Brain microvascular endothelial cell (primary cell): Measurements from ENCODE around the gene PANK1.

Experiments
- DNase-seq: peaks from one replicate; pipeline ENCODE4 v3.0.0-alpha.2; 2020
- H3K27ac ChIP-seq: fragments of 250-450 bp; sonication (Bioruptor Pico); 2 replicates; pipeline ENCODE4 v1.5.1; 2020; ENCODE audit warnings: mild to moderate bottlenecking, moderate library complexity
- H3K27me3 ChIP-seq: fragments of 250-450 bp; sonication (Bioruptor Pico); replicated peaks from 2 replicates; pipeline ENCODE4 v1.5.1; 2020; ENCODE audit warnings: mild to moderate bottlenecking
- H3K36me3 ChIP-seq: fragments of 250-450 bp; sonication (Bioruptor Pico); replicated peaks from 2 replicates; pipeline ENCODE4 v1.5.1; 2020; ENCODE audit warnings: mild to moderate bottlenecking
- H3K4me3 ChIP-seq: 2 replicates; pipeline ENCODE4 v1.5.1; 2011; ENCODE audit warnings: low read depth, mild to moderate bottlenecking, control low read depth, low read length, moderate library complexity
- CTCF ChIP-seq: IDR thresholded peaks from 2 replicates; pipeline ENCODE4 v1.5.1; 2011; ENCODE audit warnings: low read depth, mild to moderate bottlenecking, moderate library complexity, low read length, control low read depth, inconsistent platforms; ENCODE audit errors: missing control alignments
- in situ Hi-C: cut with HindIII; loops from 2 replicates; pipeline ENCODE4 v1.10.0; 2017; ENCODE audit warnings: low sequenced_read_pairs, low pct_ligation_motif_present

Gene PANK1

GRCh38 chr10:89565180-89565579, 79.9 kb downstream of the PANK1 start:
- in situ Hi-C loops = no loop called here
- no peaks in the 10 kb centered on the region for H3K36me3 ChIP-seq
- H3K4me3 ChIP-seq = no peak overlapping the region
- H3K27ac ChIP-seq = no peak overlapping the region
- no peaks in the 10 kb centered on the region for H3K27me3 ChIP-seq
- TF ChIP-seq CTCF = no peak
- DNase-seq = no peak

GRCh38 chr10:89563861-89564478, 81.1 kb downstream of the PANK1 start:
- DNase-seq = peak; percentile 43
- in situ Hi-C loops = no loop called here
- no peak overlapping the region for H3K4me3 ChIP-seq
- H3K27ac ChIP-seq = no peak overlapping the region
- peak; percentile 62 for TF ChIP-seq CTCF
- H3K36me3 ChIP-seq = no peaks in the 10 kb centered on the region
- no peaks in the 10 kb centered on the region for H3K27me3 ChIP-seq

- Histone ChIP-seq H3K36me3 (no peaks in the 10 kb centered on the region), H3K27me3 (no peaks in the 10 kb centered on the region), H3K4me3 (no peak overlapping the region), H3K27ac (no peak overlapping the region)
- in situ Hi-C loops = no loop called here
- no peak for DNase-seq
- TF ChIP-seq CTCF = no peak
These were observed 81.7 kb downstream of the PANK1 start for GRCh38 chr10:89563311-89563710.

GRCh38 chr10:89556600-89556999, 88.4 kb downstream of the PANK1 start:
- peak; percentile 60 for DNase-seq
- Histone ChIP-seq H3K36me3 (no peaks in the 10 kb centered on the region), H3K27ac (no peak overlapping the region), H3K27me3 (no peaks in the 10 kb centered on the region), H3K4me3 (no peak overlapping the region)
- in situ Hi-C loops = no loop called here
- no peak for TF ChIP-seq CTCF

- Histone ChIP-seq H3K27me3 (no peaks in the 10 kb centered on the region), H3K27ac (no peak overlapping the region), H3K36me3 (no peaks in the 10 kb centered on the region), H3K4me3 (no peak overlapping the region)
- in situ Hi-C loops = no loop called here
- peak; percentile 33 for DNase-seq
- peak; percentile 38 for TF ChIP-seq CTCF
These were observed 89.2 kb downstream of the PANK1 start for GRCh38 chr10:89555688-89556445.
